ENCODE data around the gene WDR70.

DNA sequence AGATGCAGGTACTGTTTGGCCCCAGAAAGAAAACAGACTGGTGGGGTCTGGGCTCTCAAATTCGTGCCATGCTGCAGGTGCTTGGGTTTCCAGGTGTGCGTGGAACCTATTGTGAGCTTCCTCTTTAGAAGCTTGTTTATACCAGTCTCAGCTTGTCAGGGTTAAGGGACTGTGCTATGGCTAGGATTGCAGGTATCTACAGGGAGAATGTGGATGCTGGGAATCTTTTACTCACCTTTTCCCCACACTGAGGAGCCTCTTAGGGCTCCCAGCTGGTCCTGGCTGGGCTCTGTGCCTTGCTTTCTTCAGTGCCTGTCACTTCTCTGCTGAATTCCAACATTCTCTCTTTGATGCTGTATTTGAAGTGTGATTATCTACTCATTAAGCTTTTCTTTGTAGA lies 111.8 kb downstream of the WDR70 start:
- TF ChIP-seq POLR2AphosphoS5 (IDR thresholded peaks at IDR 0.05) (no peak), POLR2A (IDR thresholded peaks at IDR 0.05) (no peak)
- TF ChIP-seq, protein P1, sequence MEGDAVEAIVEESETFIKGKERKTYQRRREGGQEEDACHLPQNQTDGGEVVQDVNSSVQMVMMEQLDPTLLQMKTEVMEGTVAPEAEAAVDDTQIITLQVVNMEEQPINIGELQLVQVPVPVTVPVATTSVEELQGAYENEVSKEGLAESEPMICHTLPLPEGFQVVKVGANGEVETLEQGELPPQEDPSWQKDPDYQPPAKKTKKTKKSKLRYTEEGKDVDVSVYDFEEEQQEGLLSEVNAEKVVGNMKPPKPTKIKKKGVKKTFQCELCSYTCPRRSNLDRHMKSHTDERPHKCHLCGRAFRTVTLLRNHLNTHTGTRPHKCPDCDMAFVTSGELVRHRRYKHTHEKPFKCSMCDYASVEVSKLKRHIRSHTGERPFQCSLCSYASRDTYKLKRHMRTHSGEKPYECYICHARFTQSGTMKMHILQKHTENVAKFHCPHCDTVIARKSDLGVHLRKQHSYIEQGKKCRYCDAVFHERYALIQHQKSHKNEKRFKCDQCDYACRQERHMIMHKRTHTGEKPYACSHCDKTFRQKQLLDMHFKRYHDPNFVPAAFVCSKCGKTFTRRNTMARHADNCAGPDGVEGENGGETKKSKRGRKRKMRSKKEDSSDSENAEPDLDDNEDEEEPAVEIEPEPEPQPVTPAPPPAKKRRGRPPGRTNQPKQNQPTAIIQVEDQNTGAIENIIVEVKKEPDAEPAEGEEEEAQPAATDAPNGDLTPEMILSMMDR (IDR thresholded peaks at IDR 0.05) = no peak

Data from transverse colon (tissue), 4 donors.